T-helper 9 cell (primary cell): ENCODE data around the gene VAMP4.
"Not testable (repeated sequence)": the region's sequence is repeated elsewhere in the genome, so short reads cannot be mapped to it uniquely, and the experiment has no call there.

Experiments used
- DNase-seq: peaks from one replicate; pipeline ENCODE4 v3.0.0-alpha.2; 2020

Gene VAMP4

GRCh38 chr1:171683870-171684269 lies 58.0 kb downstream of the VAMP4 start:
- DNase-seq, result no peak

GRCh38 chr1:171680339-171680738 lies 61.5 kb downstream of the VAMP4 start:
- no peak for DNase-seq

GRCh38 chr1:171676823-171677222 lies 65.0 kb downstream of the VAMP4 start:
- no peak for DNase-seq

GRCh38 chr1:171674431-171675405 lies 67.1 kb downstream of the VAMP4 start:
- DNase-seq, result no peak

- DNase-seq, result no peak
These were observed 71.1 kb downstream of the VAMP4 start for GRCh38 chr1:171670739-171671138.

GRCh38 chr1:171668372-171668771 lies 73.5 kb downstream of the VAMP4 start:
- no peak for DNase-seq

GRCh38 chr1:171666114-171666769 lies 75.6 kb downstream of the VAMP4 start:
- no peak for DNase-seq

- no peak for DNase-seq
These were observed 76.9 kb downstream of the VAMP4 start for GRCh38 chr1:171664976-171665375.

GRCh38 chr1:171663854-171664575 lies 77.8 kb downstream of the VAMP4 start:
- no peak for DNase-seq

GRCh38 chr1:171663036-171663853 lies 78.6 kb downstream of the VAMP4 start:
- DNase-seq, result no peak

GRCh38 chr1:171661076-171661650 lies 80.7 kb downstream of the VAMP4 start:
- DNase-seq, result no peak

- not testable (repeated sequence) for DNase-seq
These were observed 85.7 kb downstream of the VAMP4 start for GRCh38 chr1:171656206-171656605.

- no peak for DNase-seq
These were observed 86.1 kb downstream of the VAMP4 start for GRCh38 chr1:171655746-171656116.

- DNase-seq, result peak; percentile 52
These were observed 86.7 kb downstream of the VAMP4 start for GRCh38 chr1:171654942-171655745.

GRCh38 chr1:171654201-171654941 lies 87.5 kb downstream of the VAMP4 start:
- no peak for DNase-seq

GRCh38 chr1:171653796-171654195 lies 88.1 kb downstream of the VAMP4 start:
- no peak for DNase-seq

- no peak for DNase-seq
These were observed 89.5 kb downstream of the VAMP4 start, which contains the start of gene MYOC for GRCh38 chr1:171652234-171652822. MYOC (minus strand) TSS chr1:171652688; CDS start chr1:171652611, 77 bp downstream.
